ENCODE measurements around the gene PIGH. TPM values are rescaled to one million over a fixed set of nuclear protein-coding genes. Genes with fewer than 3 reads are reported as not detected.

The PIGH gene
- total and polyA plus RNA-seq, 2 of the 13 experiments (the other 11 are each of a cell fraction or from before 2014, with no cell fraction given) = 30.0 to 43.5 TPM

- TF ChIP-seq ARHGAP35 (CRISPR knock-in tag; IDR thresholded peaks at IDR 0.05; ENCODE audit: borderline replicate concordance) (no peak), NFE2L1 (CRISPR knock-in tag; IDR thresholded peaks at IDR 0.05; ENCODE audit: borderline replicate concordance) (no peak), ATF4 (CRISPR knock-in tag; IDR thresholded peaks at IDR 0.05) (no peak; a peak in 1 of 4 replicates), SRF (IDR thresholded peaks at IDR 0.05; ENCODE audit: low read depth, low read length) (no peak), ZNF496 (CRISPR knock-in tag; IDR thresholded peaks at IDR 0.05; ENCODE audit: insufficient replicate concordance) (no peak), NCOR1 (IDR thresholded peaks at IDR 0.05; ENCODE audit: borderline replicate concordance, low read length) (no peak; the same call in 1 of the 2 replicates), HNRNPK (IDR thresholded peaks at IDR 0.05; ENCODE audit: low read depth, low read length, poor library complexity, severe bottlenecking) (peak; percentile 18), ARNT2 (CRISPR knock-in tag; IDR thresholded peaks at IDR 0.05; ENCODE audit: low read depth) (0 out of 2 replicates have a peak, but pooled peaks have one; percentile 54), TOE1 (CRISPR knock-in tag; IDR thresholded peaks at IDR 0.05) (no peak), ZNF207 (IDR thresholded peaks at IDR 0.05; ENCODE audit: borderline replicate concordance) (no peak), ZNF564 (CRISPR knock-in tag; IDR thresholded peaks at IDR 0.05) (peak; percentile 75; the same call in 1 of the 2 replicates), POLR2A (IDR thresholded peaks at IDR 0.05; ENCODE audit: insufficient read depth in 1 of 2, low read depth in 2 of 2, low read length in 2 of 2) (peak; percentile 62 to 72), SOX13 (IDR thresholded peaks at IDR 0.05) (no peak), SOX13 (CRISPR knock-in tag; conservative IDR thresholded peaks at IDR 0.05 in 1 of 2, IDR thresholded peaks at IDR 0.05 in 1 of 2) (peak in 1 of 2 experiments; percentile 30; a peak in 1 of 4 replicates), WIZ (CRISPR knock-in tag; IDR thresholded peaks at IDR 0.05) (0 out of 2 replicates have a peak, but pooled peaks have one; percentile 64)
- TF ChIP-seq, protein P1, sequence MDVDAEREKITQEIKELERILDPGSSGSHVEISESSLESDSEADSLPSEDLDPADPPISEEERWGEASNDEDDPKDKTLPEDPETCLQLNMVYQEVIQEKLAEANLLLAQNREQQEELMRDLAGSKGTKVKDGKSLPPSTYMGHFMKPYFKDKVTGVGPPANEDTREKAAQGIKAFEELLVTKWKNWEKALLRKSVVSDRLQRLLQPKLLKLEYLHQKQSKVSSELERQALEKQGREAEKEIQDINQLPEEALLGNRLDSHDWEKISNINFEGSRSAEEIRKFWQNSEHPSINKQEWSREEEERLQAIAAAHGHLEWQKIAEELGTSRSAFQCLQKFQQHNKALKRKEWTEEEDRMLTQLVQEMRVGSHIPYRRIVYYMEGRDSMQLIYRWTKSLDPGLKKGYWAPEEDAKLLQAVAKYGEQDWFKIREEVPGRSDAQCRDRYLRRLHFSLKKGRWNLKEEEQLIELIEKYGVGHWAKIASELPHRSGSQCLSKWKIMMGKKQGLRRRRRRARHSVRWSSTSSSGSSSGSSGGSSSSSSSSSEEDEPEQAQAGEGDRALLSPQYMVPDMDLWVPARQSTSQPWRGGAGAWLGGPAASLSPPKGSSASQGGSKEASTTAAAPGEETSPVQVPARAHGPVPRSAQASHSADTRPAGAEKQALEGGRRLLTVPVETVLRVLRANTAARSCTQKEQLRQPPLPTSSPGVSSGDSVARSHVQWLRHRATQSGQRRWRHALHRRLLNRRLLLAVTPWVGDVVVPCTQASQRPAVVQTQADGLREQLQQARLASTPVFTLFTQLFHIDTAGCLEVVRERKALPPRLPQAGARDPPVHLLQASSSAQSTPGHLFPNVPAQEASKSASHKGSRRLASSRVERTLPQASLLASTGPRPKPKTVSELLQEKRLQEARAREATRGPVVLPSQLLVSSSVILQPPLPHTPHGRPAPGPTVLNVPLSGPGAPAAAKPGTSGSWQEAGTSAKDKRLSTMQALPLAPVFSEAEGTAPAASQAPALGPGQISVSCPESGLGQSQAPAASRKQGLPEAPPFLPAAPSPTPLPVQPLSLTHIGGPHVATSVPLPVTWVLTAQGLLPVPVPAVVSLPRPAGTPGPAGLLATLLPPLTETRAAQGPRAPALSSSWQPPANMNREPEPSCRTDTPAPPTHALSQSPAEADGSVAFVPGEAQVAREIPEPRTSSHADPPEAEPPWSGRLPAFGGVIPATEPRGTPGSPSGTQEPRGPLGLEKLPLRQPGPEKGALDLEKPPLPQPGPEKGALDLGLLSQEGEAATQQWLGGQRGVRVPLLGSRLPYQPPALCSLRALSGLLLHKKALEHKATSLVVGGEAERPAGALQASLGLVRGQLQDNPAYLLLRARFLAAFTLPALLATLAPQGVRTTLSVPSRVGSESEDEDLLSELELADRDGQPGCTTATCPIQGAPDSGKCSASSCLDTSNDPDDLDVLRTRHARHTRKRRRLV (CRISPR knock-in tag; IDR thresholded peaks at IDR 0.05) = no peak; the same call in 1 of the 2 replicates
- TF ChIP-seq, protein P2, sequence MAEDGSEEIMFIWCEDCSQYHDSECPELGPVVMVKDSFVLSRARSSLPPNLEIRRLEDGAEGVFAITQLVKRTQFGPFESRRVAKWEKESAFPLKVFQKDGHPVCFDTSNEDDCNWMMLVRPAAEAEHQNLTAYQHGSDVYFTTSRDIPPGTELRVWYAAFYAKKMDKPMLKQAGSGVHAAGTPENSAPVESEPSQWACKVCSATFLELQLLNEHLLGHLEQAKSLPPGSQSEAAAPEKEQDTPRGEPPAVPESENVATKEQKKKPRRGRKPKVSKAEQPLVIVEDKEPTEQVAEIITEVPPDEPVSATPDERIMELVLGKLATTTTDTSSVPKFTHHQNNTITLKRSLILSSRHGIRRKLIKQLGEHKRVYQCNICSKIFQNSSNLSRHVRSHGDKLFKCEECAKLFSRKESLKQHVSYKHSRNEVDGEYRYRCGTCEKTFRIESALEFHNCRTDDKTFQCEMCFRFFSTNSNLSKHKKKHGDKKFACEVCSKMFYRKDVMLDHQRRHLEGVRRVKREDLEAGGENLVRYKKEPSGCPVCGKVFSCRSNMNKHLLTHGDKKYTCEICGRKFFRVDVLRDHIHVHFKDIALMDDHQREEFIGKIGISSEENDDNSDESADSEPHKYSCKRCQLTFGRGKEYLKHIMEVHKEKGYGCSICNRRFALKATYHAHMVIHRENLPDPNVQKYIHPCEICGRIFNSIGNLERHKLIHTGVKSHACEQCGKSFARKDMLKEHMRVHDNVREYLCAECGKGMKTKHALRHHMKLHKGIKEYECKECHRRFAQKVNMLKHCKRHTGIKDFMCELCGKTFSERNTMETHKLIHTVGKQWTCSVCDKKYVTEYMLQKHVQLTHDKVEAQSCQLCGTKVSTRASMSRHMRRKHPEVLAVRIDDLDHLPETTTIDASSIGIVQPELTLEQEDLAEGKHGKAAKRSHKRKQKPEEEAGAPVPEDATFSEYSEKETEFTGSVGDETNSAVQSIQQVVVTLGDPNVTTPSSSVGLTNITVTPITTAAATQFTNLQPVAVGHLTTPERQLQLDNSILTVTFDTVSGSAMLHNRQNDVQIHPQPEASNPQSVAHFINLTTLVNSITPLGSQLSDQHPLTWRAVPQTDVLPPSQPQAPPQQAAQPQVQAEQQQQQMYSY (CRISPR knock-in tag; IDR thresholded peaks at IDR 0.05) = no peak
These were observed at the start of gene PIGH (continued) for GRCh38 chr14:67599698-67600561.

Data from HepG2 (cell line).